ENCODE results near the gene CARMIL1. TPM values are rescaled to one million over a fixed set of nuclear protein-coding genes. Genes with fewer than 3 reads are reported as not detected.

CARMIL1 gene
- total RNA-seq, 1 donor from 2014 or later: 3.4 TPM

- ATAC-seq (ENCODE audit: low read depth) (no peak), DNase-seq (no peak)
- Mint-ChIP-seq H3K4me3 (no peak overlapping the region), H3K4me1 (peaks cover 22% of the 10 kb centered on the region), H3K36me3 (ENCODE audit: low read depth) (no peaks in the 10 kb centered on the region), H3K27ac (no peak overlapping the region), H3K9me3 (no peaks in the 10 kb centered on the region), H3K27me3 (no peaks in the 10 kb centered on the region)
- ChIA-PET CTCF (interaction anchor here (1.2 kb wide), 1 partner anchor 134 kb away, joined by 3 read pairs; no protein-coding TSS in a partner anchor), POLR2A (no interaction called here)
- intact Hi-C loops (cut with micrococcal nuclease): no loop called here
- TF ChIP-seq CTCF (IDR thresholded peaks at IDR 0.05): no peak
Observed at GRCh38 chr6:25399885-25400284, 120.7 kb downstream of the CARMIL1 start.

GRCh38 chr6:25401711-25402110, 122.5 kb downstream of the CARMIL1 start:
- H3K36me3 Mint-ChIP-seq (ENCODE audit: low read depth): no peaks in the 10 kb centered on the region
- intact Hi-C loops (cut with micrococcal nuclease): no loop called here
- no peak for TF ChIP-seq CTCF (IDR thresholded peaks at IDR 0.05)
- no peak for ATAC-seq (ENCODE audit: low read depth)
- no peak for DNase-seq
- H3K9me3 Mint-ChIP-seq: no peaks in the 10 kb centered on the region
- H3K27ac Mint-ChIP-seq: no peak overlapping the region
- CTCF ChIA-PET: no interaction called here
- peaks cover 22% of the 10 kb centered on the region for H3K4me1 Mint-ChIP-seq
- H3K4me3 Mint-ChIP-seq: no peak overlapping the region
- H3K27me3 Mint-ChIP-seq: no peaks in the 10 kb centered on the region
- POLR2A ChIA-PET: no interaction called here

DNA sequence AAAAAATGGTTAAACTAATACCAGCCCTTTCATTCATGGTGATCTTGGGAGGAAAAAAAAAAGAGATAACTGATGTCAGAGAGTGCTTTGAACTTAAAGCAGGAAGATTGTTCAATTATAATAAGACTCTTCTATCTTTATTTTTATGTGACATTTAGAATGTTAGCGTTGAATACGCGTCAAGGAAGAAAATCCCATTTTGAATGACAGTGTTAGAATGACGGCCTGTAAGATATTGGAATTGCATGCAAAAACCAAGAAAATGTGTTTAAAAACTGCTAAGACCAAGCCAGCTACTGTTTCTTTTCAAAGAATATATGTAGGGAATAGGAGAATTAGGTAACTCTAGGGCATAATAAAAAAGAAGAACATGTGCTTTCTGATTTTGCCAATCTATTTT, 123.0 kb downstream of the CARMIL1 start:
- POLR2A ChIA-PET: no interaction called here
- CTCF ChIA-PET: no interaction called here
- peaks cover 22% of the 10 kb centered on the region for H3K4me1 Mint-ChIP-seq
- no peak overlapping the region for H3K27ac Mint-ChIP-seq
- no peak for TF ChIP-seq CTCF (IDR thresholded peaks at IDR 0.05)
- no peaks in the 10 kb centered on the region for H3K36me3 Mint-ChIP-seq (ENCODE audit: low read depth)
- intact Hi-C loops (cut with micrococcal nuclease): no loop called here
- no peak for DNase-seq
- no peak for ATAC-seq (ENCODE audit: low read depth)
- no peaks in the 10 kb centered on the region for H3K27me3 Mint-ChIP-seq
- no peak overlapping the region for H3K4me3 Mint-ChIP-seq
- no peaks in the 10 kb centered on the region for H3K9me3 Mint-ChIP-seq

DNA sequence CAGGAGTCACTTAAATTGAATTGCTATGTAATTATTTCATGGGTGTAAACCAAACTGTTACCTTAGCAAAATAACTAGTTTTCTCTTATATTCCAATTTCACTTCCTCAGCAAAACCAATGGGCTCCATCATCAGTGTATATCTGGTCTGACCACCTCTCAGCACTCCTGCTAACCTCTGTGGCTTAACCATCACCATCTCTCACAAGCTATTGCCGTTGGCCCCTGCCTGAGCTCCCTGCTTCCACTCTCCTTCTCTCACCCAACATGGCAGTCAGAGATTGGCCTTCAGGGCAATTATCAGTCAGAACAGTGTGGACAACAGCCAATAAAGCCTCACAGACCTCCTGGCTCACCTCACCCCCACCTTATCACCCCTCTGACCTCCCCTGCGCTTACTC, 124.0 kb downstream of the CARMIL1 start:
- no peak for ATAC-seq (ENCODE audit: low read depth)
- Mint-ChIP-seq H3K27ac (peak overlapping the region; percentile 3), H3K4me3 (no peak overlapping the region), H3K9me3 (no peaks in the 10 kb centered on the region), H3K27me3 (no peaks in the 10 kb centered on the region), H3K4me1 (peaks cover 21% of the 10 kb centered on the region), H3K36me3 (ENCODE audit: low read depth) (no peaks in the 10 kb centered on the region)
- TF ChIP-seq CTCF (IDR thresholded peaks at IDR 0.05): no peak
- intact Hi-C loops (cut with micrococcal nuclease): no loop called here
- DNase-seq: no peak
- POLR2A ChIA-PET: no interaction called here
- CTCF ChIA-PET: interaction anchor here (3.1 kb wide), 1 partner anchor 124 kb away, joined by 14 read pairs; the partner anchor contains the start of gene CARMIL1

DNA sequence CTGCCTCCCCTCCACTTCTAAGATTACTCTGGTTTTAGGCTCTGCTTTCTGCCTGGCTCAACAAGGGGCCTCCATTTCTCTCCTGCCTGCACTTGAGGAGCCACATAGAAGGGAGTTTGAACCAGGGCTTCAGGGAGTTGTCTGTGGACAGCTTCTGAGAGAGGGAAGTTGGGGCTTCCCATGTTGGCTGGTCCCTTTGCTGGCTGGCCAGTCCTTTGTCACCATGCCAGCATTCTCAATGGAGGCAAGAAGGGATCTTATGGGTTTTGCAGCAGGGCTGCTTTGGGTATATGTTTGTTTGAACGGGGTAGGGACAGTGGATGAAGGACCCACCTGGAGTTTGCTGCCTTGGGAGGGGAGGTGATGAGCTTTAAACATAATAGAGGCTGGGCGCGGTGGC, 124.9 kb downstream of the CARMIL1 start:
- H3K36me3 Mint-ChIP-seq (ENCODE audit: low read depth): no peaks in the 10 kb centered on the region
- H3K4me3 Mint-ChIP-seq: no peak overlapping the region
- H3K4me1 Mint-ChIP-seq: peaks cover 15% of the 10 kb centered on the region
- CTCF ChIA-PET: interaction anchor here (2.4 to 3.1 kb wide), 2 partner anchors 86 to 125 kb away, joined by 11 to 14 read pairs; partner anchors contain the start of gene CARMIL1
- ATAC-seq (ENCODE audit: low read depth) (no peak), DNase-seq (no peak)
- no peak overlapping the region for H3K27ac Mint-ChIP-seq
- no peaks in the 10 kb centered on the region for H3K27me3 Mint-ChIP-seq
- H3K9me3 Mint-ChIP-seq: no peaks in the 10 kb centered on the region
- intact Hi-C loops (cut with micrococcal nuclease): loop anchor here (1.0 to 2.0 kb wide), 4 partner anchors 15 to 125 kb away; partner anchors contain the start of gene CARMIL1
- POLR2A ChIA-PET: interaction anchor here (0.5 to 1.4 kb wide), 2 partner anchors 48 to 124 kb away, joined by 3 to 4 read pairs; no protein-coding TSS in a partner anchor
- no peak for TF ChIP-seq CTCF (IDR thresholded peaks at IDR 0.05)
